GM19025 (cell line): ENCODE data around the gene HAGHL.
A peak's percentile ranks its signal among the peaks of the same experiment; 100 is the strongest.

ENCODE experiments used
- ATAC-seq: cut with Tn5 transposase; IDR thresholded peaks from one replicate; pipeline ENCODE4 v1.9.1; 2021; ENCODE audit warnings: mild to moderate bottlenecking, low read depth, moderate library complexity; ENCODE audit not compliant: unreplicated experiment

Gene HAGHL

DNA sequence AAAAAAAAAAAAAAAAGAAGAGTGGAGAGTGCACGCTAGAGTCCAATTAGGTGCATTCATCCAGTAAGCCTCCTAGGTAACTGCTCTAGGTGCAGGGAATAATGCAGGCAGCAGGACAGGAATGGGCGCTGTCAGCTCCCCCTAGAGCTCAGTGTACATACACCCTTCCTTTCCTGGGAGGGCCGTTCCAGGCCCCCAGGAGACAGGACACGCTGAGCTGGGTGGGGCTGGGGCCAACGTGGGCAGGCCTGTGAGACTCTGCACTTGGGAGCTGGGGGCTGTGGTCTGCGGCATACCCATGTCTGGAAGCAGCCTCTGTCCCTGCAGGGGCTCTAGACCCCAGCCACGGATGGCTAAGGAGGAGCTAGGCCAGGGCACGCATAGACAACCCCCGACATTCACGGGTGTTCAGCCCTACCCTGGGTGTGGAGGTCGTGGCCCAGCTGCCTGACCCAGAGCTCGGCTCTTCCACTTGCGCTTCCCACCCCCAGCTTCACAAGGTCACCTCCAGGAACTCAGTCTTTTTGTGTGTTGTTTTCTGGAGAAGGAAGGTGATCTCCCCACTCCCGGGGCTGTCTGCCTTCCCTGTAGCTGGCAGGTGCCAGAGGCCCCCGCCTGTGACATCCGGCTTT lies 7.0 kb upstream of the HAGHL start:
- no peak for ATAC-seq

DNA sequence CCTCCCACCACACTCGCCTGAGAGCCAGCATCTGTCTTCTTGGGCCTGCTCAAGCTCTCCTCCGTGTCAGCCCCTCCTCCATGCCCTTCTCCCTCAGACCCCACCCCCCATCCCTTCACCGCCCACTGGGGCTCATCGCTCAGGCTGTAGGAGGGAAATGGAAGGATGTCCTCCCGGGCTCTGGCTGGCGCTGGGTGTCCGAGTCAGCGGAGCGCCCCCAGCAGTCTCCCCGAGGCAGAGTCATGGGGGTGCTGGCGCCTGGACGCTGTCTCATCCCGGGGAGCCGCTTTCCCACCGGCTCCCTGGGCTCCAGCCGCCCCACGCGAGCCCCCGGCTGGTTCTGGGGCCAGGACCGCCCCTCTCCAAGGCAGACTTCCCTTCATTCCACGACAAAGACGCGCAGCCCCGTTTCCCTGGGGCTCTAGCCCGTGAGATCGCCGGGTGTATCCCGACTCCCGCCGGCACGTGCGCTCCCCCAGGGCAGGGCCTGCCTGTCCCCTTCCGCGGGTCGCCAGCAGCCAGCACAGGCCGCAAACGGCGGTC lies 6.4 kb upstream of the HAGHL start:
- ATAC-seq, result peak; percentile 6

DNA sequence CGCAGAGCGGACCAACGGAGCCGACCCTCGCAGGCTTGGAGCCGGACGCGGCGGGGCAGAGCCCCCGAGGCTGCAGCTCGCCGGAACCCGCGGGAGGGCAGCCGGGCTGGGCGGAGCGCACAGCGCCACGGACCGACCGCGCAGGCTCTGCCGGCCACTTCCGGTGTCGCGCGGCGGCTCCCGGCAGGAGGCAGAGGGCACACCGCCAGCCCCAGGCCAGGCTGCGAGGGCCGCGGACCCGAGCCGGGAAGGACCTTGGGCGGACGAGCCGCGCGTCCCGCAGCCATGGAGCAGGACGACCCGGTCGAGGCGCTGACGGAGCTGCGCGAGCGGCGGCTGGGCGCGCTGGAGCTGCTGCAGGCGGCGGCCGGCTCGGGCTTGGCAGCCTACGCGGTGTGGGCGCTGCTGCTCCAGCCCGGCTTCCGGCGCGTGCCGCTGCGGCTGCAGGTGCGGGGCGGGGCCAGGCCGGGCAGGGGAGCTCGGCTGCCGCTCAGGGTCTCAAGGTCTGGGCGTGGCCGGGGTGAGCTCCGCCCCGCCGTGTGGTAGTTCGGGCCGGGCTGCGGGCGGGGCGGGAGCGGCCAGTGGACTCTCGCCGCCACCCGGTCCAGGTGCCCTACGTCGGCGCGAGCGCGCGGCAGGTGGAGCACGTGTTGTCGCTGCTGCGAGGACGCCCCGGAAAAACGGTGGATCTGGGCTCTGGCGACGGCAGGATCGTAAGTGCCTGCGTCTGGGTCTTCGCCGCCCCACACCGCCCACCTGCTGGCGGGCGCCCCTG lies 5.7 kb upstream of the HAGHL start, which contains the start of gene ANTKMT:
Gene ANTKMT, plus strand, starts transcription at position 157 of the 775 bp plus-strand sequence. Its CDS starts 129 bp downstream, at position 286.
- ATAC-seq, result peak; percentile 71

DNA sequence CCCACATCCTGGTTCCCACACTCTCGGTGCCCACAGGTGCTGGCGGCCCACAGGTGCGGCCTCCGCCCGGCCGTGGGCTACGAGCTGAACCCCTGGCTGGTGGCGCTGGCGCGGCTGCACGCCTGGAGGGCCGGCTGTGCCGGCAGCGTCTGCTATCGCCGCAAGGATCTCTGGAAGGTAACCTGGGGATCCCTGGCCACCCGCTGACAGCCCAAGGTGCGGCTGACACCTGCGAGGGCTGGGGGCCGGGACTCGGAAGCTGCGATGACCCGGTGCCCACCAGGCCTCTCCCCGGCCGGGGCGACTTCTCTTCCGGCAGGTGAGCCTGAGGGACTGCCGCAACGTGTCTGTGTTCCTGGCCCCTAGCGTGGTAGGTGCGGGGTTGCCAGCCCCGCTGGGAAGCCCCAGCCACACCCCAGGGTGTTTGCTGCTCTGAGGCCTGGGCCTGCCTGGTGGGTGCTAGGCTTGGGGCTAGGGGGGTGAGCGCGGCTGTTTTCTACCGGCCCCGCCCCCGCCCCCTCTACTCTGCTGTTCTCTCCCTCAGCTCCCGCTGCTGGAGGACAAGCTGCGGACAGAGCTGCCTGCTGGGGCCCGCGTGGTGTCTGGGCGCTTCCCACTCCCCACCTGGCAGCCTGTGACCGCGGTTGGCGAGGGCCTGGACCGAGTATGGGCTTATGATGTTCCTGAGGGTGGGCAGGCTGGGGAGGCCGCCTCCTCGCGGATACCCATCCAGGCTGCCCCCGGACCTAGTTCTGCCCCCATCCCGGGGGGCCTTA lies 5.0 kb upstream of the HAGHL start:
- no peak for ATAC-seq

DNA sequence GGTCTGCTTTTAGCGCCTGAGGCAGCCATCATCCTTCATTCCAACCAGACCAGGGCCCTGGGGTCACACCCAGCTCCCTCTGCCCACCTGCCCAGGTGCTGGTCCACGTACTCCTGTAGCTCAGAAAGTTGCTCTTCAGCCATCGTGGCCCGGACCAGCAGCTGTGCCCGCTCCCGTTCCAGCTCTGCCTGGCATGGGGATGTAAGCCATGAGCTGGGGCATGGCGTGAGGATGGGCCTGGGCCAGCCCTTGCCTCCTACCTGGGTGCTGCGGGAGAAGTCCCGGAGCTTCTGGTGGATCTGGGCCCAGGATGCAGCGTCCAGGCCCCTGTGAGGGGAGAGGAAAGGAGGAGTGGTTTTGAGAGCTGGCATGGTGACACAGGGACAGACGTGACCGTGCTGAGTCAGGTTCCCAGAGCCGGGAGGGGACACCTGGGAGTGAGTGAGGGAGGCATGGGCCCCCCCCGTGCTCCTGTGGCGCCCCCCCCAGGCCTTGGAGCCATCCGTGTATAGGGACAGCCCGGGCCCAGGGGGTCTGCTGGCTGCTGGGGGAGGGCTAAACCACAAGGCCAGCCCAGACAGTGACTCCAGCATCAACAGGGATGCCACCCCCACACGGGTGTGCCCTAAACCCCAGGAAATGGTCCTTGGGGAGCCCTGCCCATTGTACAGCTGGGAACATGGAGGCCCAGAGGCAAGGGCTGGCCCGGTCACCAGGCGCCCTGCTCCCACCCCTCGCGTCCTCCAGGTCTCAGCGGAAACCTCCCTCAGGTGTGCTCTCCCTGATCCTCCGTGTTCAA lies 3.9 kb upstream of the HAGHL start:
- ATAC-seq, result no peak

DNA sequence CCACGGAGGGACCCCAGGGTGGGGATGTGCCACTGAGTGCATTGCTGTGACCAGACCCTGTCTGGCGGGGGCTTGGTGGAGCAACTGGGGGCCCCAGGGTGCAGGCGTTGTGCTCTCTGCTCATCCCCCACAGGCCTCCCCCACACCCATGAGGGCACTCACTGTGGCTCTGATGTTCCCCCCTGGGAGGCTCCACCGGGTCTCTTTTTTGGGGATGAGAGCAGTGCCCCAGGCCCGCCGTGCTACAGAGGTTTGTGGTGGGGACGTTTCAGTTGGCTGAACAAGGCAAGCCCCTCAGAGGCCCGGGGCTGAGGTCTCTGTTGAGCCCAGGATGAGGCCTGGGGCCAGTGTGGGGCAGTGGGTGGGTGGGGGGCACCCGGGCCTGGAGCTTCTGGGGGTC lies 3.2 kb upstream of the HAGHL start:
- no peak for ATAC-seq

DNA sequence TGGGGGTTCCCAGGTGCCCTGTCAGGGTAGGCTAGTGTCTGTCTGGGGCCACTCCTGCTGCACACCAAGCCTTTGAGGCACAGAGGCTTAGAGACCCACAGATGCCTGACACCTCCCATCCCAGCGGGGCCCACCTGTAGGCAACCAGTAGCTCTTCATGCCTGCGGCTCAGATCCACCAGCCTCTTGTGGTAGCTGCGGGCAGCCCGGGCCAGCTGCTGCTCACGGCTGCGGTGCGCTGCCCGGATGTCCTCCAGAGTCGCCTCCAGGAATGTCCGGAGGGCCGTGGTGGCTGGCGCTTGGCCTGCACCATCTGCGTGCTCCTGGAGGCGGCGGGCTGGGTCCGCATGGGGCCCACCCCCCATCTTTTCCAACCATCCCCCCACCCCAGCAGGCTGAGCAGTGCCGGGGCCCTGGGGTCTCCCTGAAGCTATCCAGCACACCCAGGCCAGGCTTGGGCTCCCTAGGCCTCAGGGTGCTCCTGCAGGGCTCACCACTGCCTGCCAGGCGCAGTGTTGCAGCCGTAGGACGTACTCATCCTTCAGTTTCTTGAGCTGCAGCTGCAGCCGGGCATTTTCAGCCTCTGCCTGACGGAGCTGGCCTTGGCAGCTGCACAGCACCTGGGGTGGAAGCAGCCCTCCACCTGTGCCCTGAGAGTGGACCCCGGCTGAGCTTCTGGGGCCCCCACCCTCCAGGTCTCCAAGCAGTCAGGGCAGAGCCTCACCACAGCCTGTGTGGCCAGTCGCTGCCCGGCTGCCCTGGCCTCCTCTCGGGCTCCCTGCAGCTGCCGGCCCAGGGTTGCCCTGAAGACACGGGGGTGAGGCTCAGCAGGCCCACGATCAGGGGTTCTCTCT lies 2.5 kb upstream of the HAGHL start:
- no peak for ATAC-seq

DNA sequence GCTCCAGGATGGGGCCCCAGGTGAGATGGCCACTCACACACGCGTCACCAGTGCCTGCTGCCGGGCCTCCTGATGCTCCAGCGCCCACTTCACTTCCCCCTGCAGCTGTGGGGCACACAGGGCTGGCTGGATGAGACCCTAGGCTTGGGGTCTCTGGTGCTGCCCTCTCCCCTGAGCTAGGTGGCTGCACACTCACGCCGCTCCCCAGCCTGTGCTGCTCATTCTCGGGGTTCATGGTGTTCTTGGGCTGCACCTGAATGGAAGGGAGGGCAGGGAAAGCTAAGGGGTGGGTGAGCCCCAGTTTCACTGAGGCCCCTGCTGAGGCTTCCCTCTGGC lies 1.9 kb upstream of the HAGHL start:
- no peak for ATAC-seq

DNA sequence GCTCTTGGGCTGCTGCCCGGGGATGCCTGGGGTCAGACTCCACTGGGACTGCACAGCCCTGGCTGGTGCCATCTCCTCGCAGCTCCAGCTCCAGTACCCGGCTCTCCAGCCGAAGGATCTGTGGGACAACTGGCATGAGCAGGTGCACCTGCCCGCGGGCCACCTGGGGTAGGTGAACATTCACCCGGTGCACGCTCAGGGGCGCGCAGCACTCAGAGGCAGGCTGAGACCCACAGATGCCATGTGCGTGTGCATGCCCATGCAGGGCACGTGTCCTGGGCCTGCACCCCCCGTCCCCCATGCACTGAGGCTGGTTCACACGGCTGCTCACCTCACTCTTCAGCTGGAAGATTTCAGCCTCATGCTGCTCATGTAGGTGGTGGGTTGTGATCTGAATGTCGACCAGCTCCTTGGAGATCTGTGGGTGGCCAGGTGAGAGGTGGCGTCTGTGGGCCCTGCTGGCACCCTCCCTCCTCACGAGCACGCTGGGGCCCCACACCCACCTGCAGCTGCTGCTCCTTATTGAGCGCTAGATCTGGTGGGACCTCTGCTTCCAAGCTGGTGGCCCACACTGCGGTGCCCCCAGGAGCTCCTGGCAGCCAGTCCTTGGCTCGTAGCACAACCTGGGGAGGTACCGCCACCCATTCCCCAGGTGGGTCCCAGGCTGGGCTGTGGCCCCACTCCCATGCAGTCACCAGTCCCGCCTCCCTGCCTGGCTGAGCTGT lies 1.3 kb upstream of the HAGHL start:
- ATAC-seq, result no peak

DNA sequence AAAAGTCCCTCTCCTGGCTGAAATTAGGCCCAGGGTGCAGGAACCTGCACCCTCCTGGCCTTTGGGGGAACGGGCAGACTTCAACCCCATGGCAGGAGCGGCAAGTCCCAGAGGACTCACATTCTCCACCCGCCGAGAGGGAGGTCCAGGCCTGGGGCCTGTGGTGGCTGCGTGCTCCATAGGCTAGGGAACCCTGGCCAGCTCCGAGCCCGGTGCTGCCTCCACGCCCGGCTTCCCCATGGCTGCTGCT lies 793 bp upstream of the HAGHL start:
- ATAC-seq, result no peak

DNA sequence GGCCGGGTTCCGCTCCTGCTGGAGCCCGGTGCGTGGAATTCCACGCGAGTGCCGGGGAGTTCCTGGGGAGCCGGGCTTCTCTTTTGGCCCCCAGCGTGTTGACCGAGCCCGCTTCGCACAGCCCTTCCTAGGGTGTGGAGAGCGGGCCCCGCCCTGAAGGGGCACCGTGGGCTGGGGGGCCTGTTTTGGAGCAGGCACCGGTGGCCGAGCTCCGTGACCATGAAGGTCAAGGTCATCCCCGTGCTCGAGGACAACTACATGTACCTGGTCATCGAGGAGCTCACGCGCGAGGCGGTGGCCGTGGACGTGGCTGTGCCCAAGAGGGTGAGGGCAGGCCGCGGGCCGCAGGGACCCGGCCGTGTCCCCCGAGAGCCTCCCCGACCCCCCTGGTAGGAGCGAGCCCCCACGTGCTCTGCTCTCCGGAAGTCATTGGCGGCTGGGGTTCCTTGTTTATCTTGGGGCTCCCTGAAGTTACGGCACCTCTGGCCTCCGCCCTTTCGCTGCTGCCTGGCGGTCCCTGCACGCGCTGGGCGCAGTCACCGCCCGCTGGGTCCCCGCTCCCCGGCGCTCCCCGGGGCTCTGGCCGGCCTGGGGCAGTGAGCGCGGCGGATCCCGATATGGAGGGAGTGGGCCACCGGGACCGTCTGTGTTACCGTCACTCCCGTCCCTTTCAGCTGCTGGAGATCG lies 528 bp downstream of the HAGHL start:
- ATAC-seq, result no peak

DNA sequence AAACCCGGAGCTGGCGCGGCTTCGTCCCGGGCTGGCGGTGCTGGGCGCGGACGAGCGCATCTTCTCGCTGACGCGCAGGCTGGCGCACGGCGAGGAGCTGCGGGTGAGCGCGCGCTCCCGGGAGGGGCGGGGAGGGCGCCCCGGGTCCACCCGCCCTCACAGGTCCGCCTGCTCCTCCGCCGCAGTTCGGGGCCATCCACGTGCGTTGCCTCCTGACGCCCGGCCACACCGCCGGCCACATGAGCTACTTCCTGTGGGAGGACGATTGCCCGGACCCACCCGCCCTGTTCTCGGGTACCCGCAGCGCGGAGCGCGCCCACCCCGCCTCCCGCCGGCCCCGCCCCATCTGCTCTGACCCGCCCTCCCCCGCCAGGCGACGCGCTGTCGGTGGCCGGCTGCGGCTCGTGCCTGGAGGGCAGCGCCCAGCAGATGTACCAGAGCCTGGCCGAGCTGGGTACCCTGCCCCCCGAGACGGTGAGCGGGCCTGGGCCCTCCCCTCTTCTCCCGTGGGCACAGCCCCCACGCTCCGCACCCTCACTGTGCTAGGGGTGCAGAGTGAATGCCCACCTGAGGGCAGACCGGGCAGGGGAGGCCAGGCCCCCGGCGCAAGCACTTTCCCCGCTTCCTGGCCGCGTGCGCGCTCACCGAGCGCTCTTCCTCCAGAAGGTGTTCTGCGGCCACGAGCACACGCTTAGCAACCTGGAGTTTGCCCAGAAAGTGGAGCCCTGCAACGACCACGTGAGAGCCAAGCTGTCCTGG lies 1.4 kb downstream of the HAGHL start:
- ATAC-seq, result peak; percentile 40

DNA sequence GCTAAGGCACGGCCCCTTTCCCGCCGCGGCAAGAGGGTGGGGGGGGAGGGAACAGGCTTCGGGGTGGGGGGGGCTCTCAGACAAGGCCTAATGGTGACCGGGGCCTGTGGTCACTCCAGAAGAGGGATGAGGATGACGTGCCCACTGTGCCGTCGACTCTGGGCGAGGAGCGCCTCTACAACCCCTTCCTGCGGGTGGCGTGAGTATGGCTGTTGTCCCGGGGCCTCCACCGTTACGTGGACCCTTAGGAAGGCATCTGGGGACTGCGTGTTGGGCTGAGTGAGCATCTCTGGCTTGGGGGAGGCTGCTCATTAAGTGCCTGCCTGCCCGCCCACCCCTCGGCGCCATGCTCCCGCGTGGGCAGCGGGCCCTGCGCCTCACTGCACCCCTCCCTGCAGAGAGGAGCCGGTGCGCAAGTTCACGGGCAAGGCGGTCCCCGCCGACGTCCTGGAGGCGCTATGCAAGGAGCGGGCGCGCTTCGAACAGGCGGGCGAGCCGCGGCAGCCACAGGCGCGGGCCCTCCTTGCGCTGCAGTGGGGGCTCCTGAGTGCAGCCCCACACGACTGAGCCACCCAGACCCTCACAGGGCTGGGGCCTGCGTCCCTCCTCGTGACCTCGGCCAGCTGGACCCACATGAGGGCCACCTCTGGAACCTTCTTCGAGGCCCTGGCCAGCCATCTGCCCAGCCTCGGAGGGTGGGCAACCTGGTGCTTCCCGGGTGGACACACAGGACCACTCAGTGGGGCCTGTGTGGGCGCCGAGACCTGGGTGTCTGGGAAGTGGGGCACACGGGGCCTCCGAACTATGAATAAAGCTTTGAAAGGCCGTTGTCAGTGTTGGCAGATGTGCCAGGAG lies 2.2 kb downstream of the HAGHL start:
- ATAC-seq, result no peak

DNA sequence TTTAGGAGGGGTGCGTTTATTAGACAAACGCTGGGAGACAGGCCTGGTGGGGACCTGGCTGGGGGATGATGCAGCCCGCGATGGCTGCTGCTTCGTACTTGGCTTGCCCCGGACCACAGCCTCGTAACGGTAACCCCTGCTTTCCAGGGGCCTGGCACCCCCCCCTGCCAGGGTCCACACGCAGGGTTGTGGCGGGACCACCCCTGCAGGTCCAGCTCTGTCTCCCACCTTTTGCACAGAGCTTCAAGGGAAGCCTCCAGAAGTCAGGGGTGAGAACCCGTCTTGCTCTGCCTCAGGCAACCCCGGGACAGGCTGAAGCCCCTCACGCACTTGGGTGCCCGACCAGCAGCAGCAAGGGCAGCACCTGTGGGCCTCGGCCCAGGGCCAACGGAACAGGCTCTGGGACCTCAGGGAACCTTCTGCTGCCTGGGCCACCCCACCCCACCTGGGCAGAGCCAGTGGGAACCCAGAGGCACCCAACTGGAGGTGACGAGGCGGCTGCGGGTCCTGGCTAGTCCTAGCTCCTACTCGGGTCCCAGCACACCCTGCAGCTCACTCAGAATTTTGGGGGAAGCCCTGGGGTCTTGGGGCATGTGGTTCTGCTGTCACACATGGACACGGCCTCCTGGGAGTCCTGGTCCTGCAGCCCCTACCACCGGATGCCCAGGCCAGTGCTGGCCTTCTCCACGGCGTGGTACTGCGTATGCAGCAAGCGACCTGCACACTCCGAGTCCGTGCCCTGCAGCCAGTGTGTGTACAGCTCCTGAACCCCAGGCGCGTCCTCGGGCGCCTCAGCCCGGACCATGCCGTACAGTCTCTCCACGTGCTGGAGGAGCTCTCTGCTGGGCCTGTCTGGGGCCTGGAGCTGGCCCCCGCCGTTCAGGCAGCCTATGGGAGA lies 3.1 kb downstream of the HAGHL start:
- ATAC-seq, result no peak

DNA sequence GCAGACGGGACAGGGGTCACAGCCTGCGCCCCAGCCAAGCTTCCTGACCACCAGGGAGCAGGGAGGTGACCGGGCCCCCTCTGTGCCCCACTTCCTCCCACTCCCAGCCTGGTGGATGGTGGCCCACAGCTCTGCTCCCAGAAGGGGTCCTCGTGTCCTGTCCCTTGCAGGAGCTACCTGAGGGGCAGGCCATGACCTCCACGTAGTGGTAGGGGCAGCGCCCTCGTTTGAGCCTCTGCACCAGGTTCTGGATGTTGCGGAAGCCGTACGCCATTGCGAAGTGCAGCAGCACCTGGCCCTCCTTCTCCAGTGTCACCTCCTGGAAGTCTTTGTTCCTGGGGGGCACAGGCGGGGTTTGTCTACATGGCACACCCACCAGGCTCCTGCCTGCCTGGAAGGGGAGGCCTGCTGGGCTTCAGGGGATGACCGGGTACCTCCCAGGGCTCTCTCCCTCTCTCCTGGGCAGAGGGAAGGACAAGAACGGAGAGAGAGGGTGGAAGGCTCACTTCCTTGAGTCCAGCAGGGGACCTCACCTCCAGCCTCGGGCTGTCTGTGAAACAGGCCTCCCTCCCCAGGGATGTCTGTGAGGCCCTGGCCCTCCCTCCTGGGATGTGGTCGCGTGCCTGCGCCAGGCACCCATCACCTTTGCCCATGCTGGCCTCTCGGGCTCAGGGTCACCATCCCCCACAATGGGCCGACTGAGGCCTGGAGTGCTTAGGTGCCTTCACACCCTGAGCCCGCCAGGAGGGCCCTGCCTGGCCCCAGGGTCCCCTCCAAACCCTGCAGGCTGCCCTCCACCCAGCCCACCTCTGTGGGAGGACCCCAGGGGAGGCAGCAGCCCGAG lies 4.0 kb downstream of the HAGHL start:
- no peak for ATAC-seq
